Heart left ventricle (tissue), 16 donors: ENCODE measurements around the gene CAST. TPM values are rescaled to one million over a fixed set of nuclear protein-coding genes. Genes with fewer than 3 reads are reported as not detected.

Source experiments
- ATAC-seq, 4 donors: fragments of 200-7000 bp; cut with Tn5 transposase; one replicate each; pipeline ENCODE4 v1.9.1; 2020 to 2022; ENCODE audit warnings: moderate library complexity in 4 of 4, mild to moderate bottlenecking in 3 of 4, moderate number of reproducible peaks in 1 of 4
- DNase-seq, 5 donors: peaks; one replicate each; pipeline ENCODE4 v3.0.0-alpha.2; 2020
- H3K27ac ChIP-seq, 12 donors: fragments of 200-600 bp; sonication (generic) in 4 of 12; one replicate each; pipeline versions ENCODE4 v1.5.0 to v1.8.0; 2016 to 2022; ENCODE audit warnings: mild to moderate bottlenecking in 2 of 12
- H3K27me3 ChIP-seq, 9 donors: fragments of 200-600 bp; sonication (generic) in 2 of 9; one replicate each; pipeline versions ENCODE4 v1.5.1 to v1.8.0; 2016 to 2022; ENCODE audit warnings: mild to moderate bottlenecking in 3 of 9
- H3K36me3 ChIP-seq, 9 donors: fragments of 200-600 bp; sonication (generic) in 2 of 9; one replicate each; pipeline versions ENCODE4 v1.5.0 to v1.8.0; 2018 to 2022; ENCODE audit warnings: mild to moderate bottlenecking in 2 of 9
- H3K4me1 ChIP-seq, 12 donors: fragments of 200-600 bp; sonication (generic) in 4 of 12; one replicate each; pipeline versions ENCODE4 v1.5.0 to v1.8.0; 2016 to 2022; ENCODE audit warnings: mild to moderate bottlenecking in 3 of 12
- H3K4me3 ChIP-seq, 12 donors: fragments of 200-600 bp; sonication (generic) in 4 of 12; one replicate each; pipeline versions ENCODE4 v1.5.0 to v1.8.0; 2017 to 2022; ENCODE audit warnings: mild to moderate bottlenecking in 9 of 12, moderate library complexity in 4 of 12
- H3K9me3 ChIP-seq, 12 donors: fragments of 200-600 bp; sonication (generic) in 4 of 12; one replicate each; pipeline versions ENCODE4 v1.5.0 to v1.8.0; 2016 to 2022; ENCODE audit warnings: mild to moderate bottlenecking in 1 of 12
- CTCF ChIP-seq, 12 donors: fragments of 200-600 bp; sonication (generic) in 4 of 12; IDR thresholded peaks; one replicate each; pipeline versions ENCODE4 v1.5.0 to v1.8.0; 2018 to 2022; ENCODE audit warnings: antibody characterized with exemption in 12 of 12, mild to moderate bottlenecking in 5 of 12
- POLR2A ChIP-seq, 2 donors: fragments of 450-650 bp; IDR thresholded peaks; one replicate each; pipeline ENCODE4 v1.6.1; 2017; ENCODE audit warnings: antibody characterized with exemption in 2 of 2, mild to moderate bottlenecking in 2 of 2, moderate library complexity in 2 of 2
- WGBS, 4 donors: extraction: QIAGEN DNeasy Blood & Tissue Kit in 2 of 4; methylation state at CpG; one replicate each; pipeline versions ENCODE4 v1.1.5 to v1.1.7; 2013 to 2018; 5-methylcytosine and 5-hydroxymethylcytosine counted together
- intact Hi-C, 10 donors: fragments of 100-400 bp; cut with DNase I; formaldehyde crosslinking; loops; one replicate each; pipeline versions ENCODE4 v1.11.1 to v1.14.2; 2022
- polyA plus RNA-seq, 2 donors: library from polyadenylated mRNA; stranded (reverse); fragments of 200-250 nt; gene quantifications; one replicate each; pipeline ENCODE4 v1.2.3, GENCODE V29; 2013
- total RNA-seq, 9 donors: library from RNA; depleted of rRNA in 2 of 9; stranded (reverse); fragments of >200 nt in 2 of 9; fragmentation: NEBNext Ultra II Directional in 3 of 9; extraction: Animal tissue kit (Norgen Biotek cat#: 25700) in 3 of 9; gene quantifications; one replicate each; pipeline versions ENCODE4 v1.1.0 to v1.2.4, GENCODE V29; 2016 to 2023
- donor health status: ischemic (EF 13 %, LVEDD 7.1; RV severe dilation, severe dysfunction).
- donor health status: healthy with polysubstance abuse.
- donor health status: DM: no; HTN: yes; CAD: no.
- donor health status: DM: no; HTN: no; CAD: no.
- donor health status: ischemic (EF 25% LVEDD 6.9; RV normal size, moderate dysfunction).
- donor health status: ischemic (EF 25% LVEDD 5.7; RV mildly dilated, moderate dysfunction).
- donor health status: healthy.
- donor health status: DM: yes; HTN: yes; CAD: no.
- donor health status: ischemic (EF 35%, LVEDD 5.7; RV mildly dilated, moderate dysfunction).
- donor health status: nonischemic (EF 11% LVEDD 7.7; RV severe dilation, severe dysfunction).
- donor health status: DM: yes; HTN: yes; CAD: no.
- donor health status: PGD.
- donor health status: ischemic (EF 29% LVEDD 5.4; RV normal size, mild dysfunction).
- donor health status: nonischemic (EF 23%, LVEDD 6.1; RV moderate dilation, normal function).

The CAST gene
- total and polyA plus RNA-seq, 11 donors: 179 to 748 (median 536) TPM

- Histone ChIP-seq H3K36me3 (peaks cover 0 to 54% (median 30%) of the 10 kb centered on the region in 9 donors), H3K27ac (peak overlapping the region in 1 of 12 donors; percentile 12), H3K4me1 (peaks cover 0 to 22% (median 7%) of the 10 kb centered on the region in 12 donors), H3K9me3 (no peaks in the 10 kb centered on the region), H3K4me3 (no peak overlapping the region), H3K27me3 (no peaks in the 10 kb centered on the region)
- 68 to 83% (median 75%) methylated on average over 11 of the region's 11 CpGs for WGBS, 4 donors
- ATAC-seq: peak; percentile 34 to 60 (median 46)
- TF ChIP-seq CTCF (IDR thresholded peaks at IDR 0.05) (no peak), POLR2A (IDR thresholded peaks at IDR 0.05) (no peak)
- intact Hi-C loops: loop anchor here in 2 of 10 donors (10.0 kb wide), 2 partner anchors 66 to 336 kb away; no protein-coding TSS in a partner anchor
- no peak for DNase-seq
Observed at GRCh38 chr5:96680759-96681470, 18.7 kb downstream of the CAST start.

GRCh38 chr5:96683392-96683791 lies 21.2 kb downstream of the CAST start:
- TF ChIP-seq POLR2A (IDR thresholded peaks at IDR 0.05): no peak
- TF ChIP-seq CTCF (IDR thresholded peaks at IDR 0.05): no peak
- no peaks in the 10 kb centered on the region for H3K27me3 ChIP-seq
- peaks cover 0 to 31% (median 15%) of the 10 kb centered on the region in 9 donors for H3K36me3 ChIP-seq
- 92 to 100% (median 98%) methylated on average over 1 of the region's 1 CpG for WGBS, 4 donors
- no peak overlapping the region for H3K27ac ChIP-seq
- H3K9me3 ChIP-seq: no peaks in the 10 kb centered on the region
- H3K4me3 ChIP-seq: no peak overlapping the region
- ATAC-seq (no peak), DNase-seq (no peak)
- intact Hi-C loops: loop anchor here in 2 of 10 donors (10.0 kb wide), 2 partner anchors 69 to 339 kb away; no protein-coding TSS in a partner anchor
- H3K4me1 ChIP-seq: peaks cover 0 to 34% (median 17%) of the 10 kb centered on the region in 12 donors

- Histone ChIP-seq H3K27ac (no peak overlapping the region), H3K4me1 (peaks cover 0 to 34% (median 17%) of the 10 kb centered on the region in 12 donors), H3K9me3 (no peaks in the 10 kb centered on the region), H3K27me3 (no peaks in the 10 kb centered on the region), H3K36me3 (peaks cover 0 to 26% (median 11%) of the 10 kb centered on the region in 9 donors), H3K4me3 (no peak overlapping the region)
- TF ChIP-seq CTCF (IDR thresholded peaks at IDR 0.05) (no peak), POLR2A (IDR thresholded peaks at IDR 0.05) (no peak)
- DNase-seq (no peak), ATAC-seq (no peak)
- intact Hi-C loops: loop anchor here in 2 of 10 donors (10.0 kb wide), 2 partner anchors 69 to 339 kb away; no protein-coding TSS in a partner anchor
Observed at GRCh38 chr5:96683810-96684209, 21.6 kb downstream of the CAST start.

DNA sequence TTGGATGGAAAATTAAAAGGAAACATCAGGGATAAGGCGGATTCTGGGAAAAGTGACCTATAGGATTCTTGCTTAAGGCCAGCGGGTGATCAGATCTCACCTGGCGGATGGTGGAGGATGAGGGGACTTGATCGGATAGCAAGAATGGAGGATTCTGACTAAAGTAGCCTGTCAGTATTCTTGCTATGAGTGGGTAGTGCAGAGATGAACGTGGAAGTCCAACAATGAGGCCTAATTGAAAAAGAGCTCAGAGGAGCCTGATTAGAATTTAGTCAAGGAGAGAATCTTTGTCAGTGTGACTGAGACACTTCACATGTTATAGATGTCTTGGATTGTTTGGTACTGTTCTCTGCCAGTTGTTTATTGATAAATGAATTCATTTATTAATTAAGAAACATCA lies 24.9 kb downstream of the CAST start:
- 91 to 97% (median 95%) methylated on average over 5 of the region's 5 CpGs for WGBS, 4 donors

More for the DNA sequence above, 24.9 kb downstream of the CAST start:
- TF ChIP-seq CTCF (IDR thresholded peaks at IDR 0.05): no peak
- no peak for TF ChIP-seq POLR2A (IDR thresholded peaks at IDR 0.05)
- intact Hi-C loops: loop anchor here in 7 of 10 donors (2.0 to 10.0 kb wide), 4 partner anchors 72 to 342 kb away; no protein-coding TSS in a partner anchor
- Histone ChIP-seq H3K4me1 (peaks cover 0 to 26% (median 10%) of the 10 kb centered on the region in 12 donors), H3K36me3 (peaks cover 0 to 16% (median 5%) of the 10 kb centered on the region in 9 donors), H3K27me3 (no peaks in the 10 kb centered on the region), H3K9me3 (no peaks in the 10 kb centered on the region), H3K4me3 (no peak overlapping the region), H3K27ac (no peak overlapping the region)
- ATAC-seq (no peak), DNase-seq (no peak)
